Fibroblast of lung (primary cell): Measurements from ENCODE around the gene CREBRF.

Source experiments
- EZH2 ChIP-seq: IDR thresholded peaks from 2 replicates; pipeline ENCODE4 v1.5.1; 2012; ENCODE audit warnings: low read length, control low read depth, mild to moderate bottlenecking; ENCODE audit errors: missing control alignments
- TF ChIP-seq, protein P1 (sequence below), 2 donors: IDR thresholded peaks in 1 of 2; conservative IDR thresholded peaks in 1 of 2; 1 replicate in 1 of 2; 2 replicates in 1 of 2; pipeline ENCODE4 v1.5.1; 2011 to 2012; ENCODE audit warnings: low read length in 2 of 2, control low read depth in 1 of 2, inconsistent platforms in 1 of 2, low read depth in 1 of 2, mild to moderate bottlenecking in 1 of 2

DNA sequence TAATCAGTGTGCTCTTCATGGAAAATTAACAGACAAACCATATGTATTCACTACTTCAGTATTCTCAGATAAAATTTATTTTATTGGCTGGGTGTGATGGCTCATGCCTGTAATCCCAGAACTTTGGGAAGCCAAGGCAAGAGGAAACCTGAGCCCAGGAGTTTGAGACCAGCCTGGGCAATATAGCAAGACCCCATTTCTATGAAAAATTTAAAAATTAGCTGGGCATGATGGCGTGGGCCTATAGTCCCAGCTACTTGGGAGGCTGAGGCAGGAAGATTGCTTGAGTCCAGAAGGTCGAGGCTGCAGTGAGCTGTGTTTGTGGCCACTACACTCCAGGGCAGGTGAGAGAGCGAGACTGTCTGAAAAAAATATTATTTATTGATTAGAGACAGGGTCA, 23.4 kb upstream of the CREBRF start:
- TF ChIP-seq, protein P1, sequence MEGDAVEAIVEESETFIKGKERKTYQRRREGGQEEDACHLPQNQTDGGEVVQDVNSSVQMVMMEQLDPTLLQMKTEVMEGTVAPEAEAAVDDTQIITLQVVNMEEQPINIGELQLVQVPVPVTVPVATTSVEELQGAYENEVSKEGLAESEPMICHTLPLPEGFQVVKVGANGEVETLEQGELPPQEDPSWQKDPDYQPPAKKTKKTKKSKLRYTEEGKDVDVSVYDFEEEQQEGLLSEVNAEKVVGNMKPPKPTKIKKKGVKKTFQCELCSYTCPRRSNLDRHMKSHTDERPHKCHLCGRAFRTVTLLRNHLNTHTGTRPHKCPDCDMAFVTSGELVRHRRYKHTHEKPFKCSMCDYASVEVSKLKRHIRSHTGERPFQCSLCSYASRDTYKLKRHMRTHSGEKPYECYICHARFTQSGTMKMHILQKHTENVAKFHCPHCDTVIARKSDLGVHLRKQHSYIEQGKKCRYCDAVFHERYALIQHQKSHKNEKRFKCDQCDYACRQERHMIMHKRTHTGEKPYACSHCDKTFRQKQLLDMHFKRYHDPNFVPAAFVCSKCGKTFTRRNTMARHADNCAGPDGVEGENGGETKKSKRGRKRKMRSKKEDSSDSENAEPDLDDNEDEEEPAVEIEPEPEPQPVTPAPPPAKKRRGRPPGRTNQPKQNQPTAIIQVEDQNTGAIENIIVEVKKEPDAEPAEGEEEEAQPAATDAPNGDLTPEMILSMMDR (conservative IDR thresholded peaks at IDR 0.05 in 1 of 2, IDR thresholded peaks at IDR 0.05 in 1 of 2; ENCODE audit: low read depth in 1 of 2, low read length in 2 of 2) = no peak
- no peak for TF ChIP-seq EZH2
